ENCODE measurements around the gene NR4A3.

DNA sequence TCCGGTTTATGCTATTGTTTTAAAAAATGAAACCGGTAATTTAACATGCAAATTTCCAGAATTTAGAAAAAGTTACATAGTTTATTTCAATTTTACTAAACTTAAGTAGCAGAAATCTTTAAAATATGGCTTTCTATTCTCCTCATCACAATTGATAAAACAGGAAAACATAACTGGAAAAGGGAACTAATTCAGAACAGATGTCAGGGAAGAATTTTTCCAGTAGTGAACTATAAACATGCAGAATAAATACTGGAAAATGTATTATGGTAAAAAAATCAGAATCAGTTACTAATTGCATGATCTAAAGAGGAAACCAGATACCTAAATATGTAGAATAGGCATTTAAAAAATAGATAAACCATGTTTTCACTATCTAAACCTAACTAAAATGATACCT lies 7.3 kb upstream of the NR4A3 start:
- TF ChIP-seq CTCF (IDR thresholded peaks at IDR 0.05) (no peak), POLR2A (IDR thresholded peaks at IDR 0.05) (no peak)
